Measurements from ENCODE around the gene PHF21A. TPM values are rescaled to one million over a fixed set of nuclear protein-coding genes. Genes with fewer than 3 reads are reported as not detected.

PHF21A gene
- total and polyA plus RNA-seq, 2 of the 8 experiments (the other 6 are each of a cell fraction or from before 2014, with no cell fraction given): 17.6 to 40.3 TPM

DNA sequence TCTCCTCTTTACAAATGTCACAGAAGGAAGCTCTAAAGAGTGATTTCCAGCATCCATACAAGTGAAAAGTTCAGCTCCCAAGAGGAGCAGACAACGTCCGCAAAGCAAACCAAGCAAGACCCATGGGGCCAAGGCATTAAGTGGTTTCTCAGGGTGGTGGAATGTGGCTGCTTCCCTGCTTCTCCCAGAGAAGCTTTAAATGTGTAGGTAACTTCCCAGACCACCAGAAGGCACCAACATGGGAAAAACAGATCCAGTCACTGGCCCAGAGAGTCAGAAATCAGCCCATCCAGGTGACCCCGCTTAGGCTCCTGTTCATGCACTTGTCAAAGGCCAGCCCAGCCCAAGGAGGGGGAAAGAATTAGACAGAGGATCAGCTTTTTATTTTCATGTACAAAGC, 13.3 kb upstream of the PHF21A start:
- H2BK15ac ChIP-seq (ENCODE audit: low read length): no peak overlapping the region
- H2BK12ac ChIP-seq (ENCODE audit: low read depth, low read length): no peak overlapping the region
- DNase-seq (ENCODE audit: low read depth in 1 of 2, low spot score in 2 of 2) (no peak), FAIRE-seq (peak; percentile 71)
- no peak overlapping the region for H4K91ac ChIP-seq (replicated peaks; ENCODE audit: insufficient read length, low read length)
- H2BK120ac ChIP-seq (replicated peaks; ENCODE audit: low read depth, low read length): no peak overlapping the region
- H2AK5ac ChIP-seq (ENCODE audit: low read depth, low read length): no peak overlapping the region
- ChIA-PET POLR2A (ENCODE audit: partially characterized antibody) (interaction anchor here (0.8 to 1.7 kb wide), 6 partner anchors 10 to 182 kb away, joined by 3 to 11 read pairs (median 4); no protein-coding TSS in a partner anchor), CTCF (ENCODE audit: partially characterized antibody) (interaction anchor here (0.6 to 5.8 kb wide), 27 partner anchors 9 to 1271 kb away, joined by 3 to 25 read pairs (median 4); partner anchors contain the start of gene CREB3L1)
- H4K20me1 ChIP-seq (replicated peaks in 1 of 2; ENCODE audit: control insufficient read depth in 1 of 2, insufficient read depth in 2 of 2, low read length in 2 of 2): no peaks in the 10 kb centered on the region
- no peak overlapping the region for H2AFZ ChIP-seq (ENCODE audit: low read length)
- 76% methylated on average over 3 of the region's 3 CpGs; no CpG with 5 or more reads in 1 of the 2 experiments for WGBS, 2 experiments (ENCODE audit: extremely low coverage in 1 of 2, insufficient coverage in 1 of 2, insufficient read length in 1 of 2, insufficient replicate concordance in 2 of 2, low coverage in 1 of 2, low lambda C conversion rate in 2 of 2, missing lambda C conversion rate in 1 of 2)
- H3K79me1 ChIP-seq (ENCODE audit: low read depth, low read length): no peaks in the 10 kb centered on the region
- no peak overlapping the region for H3K23ac ChIP-seq (ENCODE audit: insufficient read length)
- H3K4me2 ChIP-seq (ENCODE audit: insufficient read depth in 1 of 2, low read depth in 2 of 2, low read length in 2 of 2): no peak overlapping the region
- no peaks in the 10 kb centered on the region for H3K9me3 ChIP-seq (ENCODE audit: insufficient read depth in 2 of 2, low read depth in 1 of 2, low read length in 1 of 2)
- H3K9ac ChIP-seq (replicated peaks in 1 of 4; ENCODE audit: extremely low read depth in 1 of 4, low read depth in 3 of 4, low read length in 3 of 4): no peak overlapping the region
- H2BK20ac ChIP-seq (ENCODE audit: low read length): no peak overlapping the region
- no peak overlapping the region for H3K18ac ChIP-seq (ENCODE audit: extremely low read depth, low read length)
- no peak overlapping the region for H3K27ac ChIP-seq (ENCODE audit: low read depth, low read length)
- H3K4ac ChIP-seq (replicated peaks; ENCODE audit: insufficient read length, low read depth, low read length): no peak overlapping the region
- H2BK5ac ChIP-seq (ENCODE audit: low read depth, low read length): no peak overlapping the region
- H3K14ac ChIP-seq (ENCODE audit: insufficient read length): no peak overlapping the region
- no peaks in the 10 kb centered on the region for H3K79me2 ChIP-seq (ENCODE audit: control insufficient read depth in 1 of 2, insufficient read depth in 2 of 2, low read length in 2 of 2)
- H3K27me3 ChIP-seq (replicated peaks in 1 of 4; ENCODE audit: control insufficient read depth in 3 of 4, extremely low read depth in 1 of 4, insufficient read depth in 3 of 4, low read length in 3 of 4): no peaks in the 10 kb centered on the region
- H3K56ac ChIP-seq (replicated peaks; ENCODE audit: insufficient read length, low read depth, low read length): no peak overlapping the region
- H4K8ac ChIP-seq (ENCODE audit: extremely low read depth, insufficient read depth, low read length): no peak overlapping the region
- H3K4me3 ChIP-seq (ENCODE audit: extremely low read depth in 1 of 4, insufficient read depth in 2 of 4, low read depth in 3 of 4, low read length in 4 of 4): no peak overlapping the region
- no peak overlapping the region for H4K5ac ChIP-seq (ENCODE audit: insufficient read length, low read depth, low read length)
- no peaks in the 10 kb centered on the region for H3K36me3 ChIP-seq (ENCODE audit: control insufficient read depth in 2 of 4, insufficient read depth in 4 of 4, low read length in 3 of 4)
- peaks cover 0 to 2% (median 0%) of the 10 kb centered on the region in 4 experiments; a peak in 1 of 7 replicates for H3K4me1 ChIP-seq (replicated peaks in 1 of 4; ENCODE audit: control insufficient read depth in 3 of 4, insufficient read depth in 4 of 4, low read length in 3 of 4)
- H3K23me2 ChIP-seq (ENCODE audit: low read depth, low read length): no peaks in the 10 kb centered on the region
- TF ChIP-seq GABPA (IDR thresholded peaks at IDR 0.05; ENCODE audit: borderline replicate concordance, insufficient read depth, low read length): no peak
- no peak for TF ChIP-seq JUND (IDR thresholded peaks at IDR 0.05; ENCODE audit: low read length)
- TF ChIP-seq CHD1 (IDR thresholded peaks at IDR 0.05; ENCODE audit: low read depth, low read length): no peak
- TF ChIP-seq BRCA1 (IDR thresholded peaks at IDR 0.05; ENCODE audit: low read depth, low read length): no peak
- TF ChIP-seq RAD21 (IDR thresholded peaks at IDR 0.05 in 1 of 2, conservative IDR thresholded peaks at IDR 0.05 in 1 of 2; ENCODE audit: low read depth in 2 of 2, low read length in 2 of 2): peak; percentile 40 to 57
- no peak for TF ChIP-seq TAF7 (optimal IDR thresholded peaks at IDR 0.05; ENCODE audit: borderline replicate concordance, low read depth, low read length)
- TF ChIP-seq, protein P1, sequence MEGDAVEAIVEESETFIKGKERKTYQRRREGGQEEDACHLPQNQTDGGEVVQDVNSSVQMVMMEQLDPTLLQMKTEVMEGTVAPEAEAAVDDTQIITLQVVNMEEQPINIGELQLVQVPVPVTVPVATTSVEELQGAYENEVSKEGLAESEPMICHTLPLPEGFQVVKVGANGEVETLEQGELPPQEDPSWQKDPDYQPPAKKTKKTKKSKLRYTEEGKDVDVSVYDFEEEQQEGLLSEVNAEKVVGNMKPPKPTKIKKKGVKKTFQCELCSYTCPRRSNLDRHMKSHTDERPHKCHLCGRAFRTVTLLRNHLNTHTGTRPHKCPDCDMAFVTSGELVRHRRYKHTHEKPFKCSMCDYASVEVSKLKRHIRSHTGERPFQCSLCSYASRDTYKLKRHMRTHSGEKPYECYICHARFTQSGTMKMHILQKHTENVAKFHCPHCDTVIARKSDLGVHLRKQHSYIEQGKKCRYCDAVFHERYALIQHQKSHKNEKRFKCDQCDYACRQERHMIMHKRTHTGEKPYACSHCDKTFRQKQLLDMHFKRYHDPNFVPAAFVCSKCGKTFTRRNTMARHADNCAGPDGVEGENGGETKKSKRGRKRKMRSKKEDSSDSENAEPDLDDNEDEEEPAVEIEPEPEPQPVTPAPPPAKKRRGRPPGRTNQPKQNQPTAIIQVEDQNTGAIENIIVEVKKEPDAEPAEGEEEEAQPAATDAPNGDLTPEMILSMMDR (IDR thresholded peaks at IDR 0.05; ENCODE audit: control extremely low read depth in 1 of 3, insufficient read depth in 1 of 3, low read depth in 1 of 3, low read length in 3 of 3): peak in 2 of 3 experiments; percentile 49 to 53; a peak in 3 of 4 replicates
- TF ChIP-seq TEAD4 (IDR thresholded peaks at IDR 0.05; ENCODE audit: low read depth, low read length): peak; percentile 78
- no peak for TF ChIP-seq CBX5 (IDR thresholded peaks at IDR 0.05; ENCODE audit: low read depth, low read length)
